Loucy (cell line): Measurements from ENCODE around the gene USP43.

Source experiments
- H2AFZ ChIP-seq: fragments of 200-600 bp; sonication (generic); 2 replicates; pipeline ENCODE4 v1.6.0; 2016; ENCODE audit warnings: antibody characterized with exemption, mild to moderate bottlenecking, low read length, moderate library complexity
- H3F3A ChIP-seq: fragments of 200-600 bp; 2 replicates; pipeline ENCODE4 v1.6.0; 2016; ENCODE audit warnings: antibody characterized with exemption, low read depth, mild to moderate bottlenecking
- H3K27me3 ChIP-seq: fragments of 200-600 bp; sonication (generic); 2 replicates; pipeline ENCODE4 v1.6.1; 2014; ENCODE audit warnings: low read length, mild to moderate bottlenecking; ENCODE audit not compliant: insufficient read depth, poor library complexity, severe bottlenecking
- H3K36me3 ChIP-seq: fragments of 200-600 bp; sonication (generic); 2 replicates; pipeline ENCODE4 v1.6.1; 2016; ENCODE audit warnings: low read length; ENCODE audit not compliant: insufficient read depth
- H3K4me1 ChIP-seq: fragments of 200-600 bp; sonication (generic); 2 replicates; pipeline ENCODE4 v1.5.1; 2014; ENCODE audit warnings: low read length, mild to moderate bottlenecking; ENCODE audit not compliant: insufficient read depth, poor library complexity, severe bottlenecking
- H3K4me2 ChIP-seq: fragments of 200-600 bp; sonication (generic); 2 replicates; pipeline ENCODE4 v1.6.0; 2014; ENCODE audit warnings: antibody characterized with exemption, low read length, low read depth, mild to moderate bottlenecking; ENCODE audit not compliant: poor library complexity, severe bottlenecking
- H3K4me3 ChIP-seq: fragments of 200-600 bp; sonication (generic); 2 replicates; pipeline ENCODE4 v1.5.1; 2014; ENCODE audit warnings: low read length, mild to moderate bottlenecking, mixed read lengths; ENCODE audit not compliant: poor library complexity, severe bottlenecking
- H3K79me2 ChIP-seq: fragments of 200-600 bp; sonication (generic); 2 replicates; pipeline ENCODE4 v1.6.1; 2014; ENCODE audit warnings: low read length; ENCODE audit not compliant: insufficient read depth
- H3K9ac ChIP-seq: fragments of 200-600 bp; sonication (generic); 2 replicates; pipeline ENCODE4 v1.6.0; 2014; ENCODE audit warnings: mild to moderate bottlenecking, low read depth, low read length, moderate library complexity; ENCODE audit not compliant: poor library complexity, severe bottlenecking
- H3K9me2 ChIP-seq: fragments of 200-600 bp; sonication (generic); replicated peaks from 2 replicates; pipeline ENCODE4 v1.6.1; 2016; ENCODE audit warnings: low read depth, low read length, mixed read lengths
- H3K9me3 ChIP-seq: fragments of 200-600 bp; sonication (generic); 2 replicates; pipeline ENCODE4 v1.6.1; 2014; ENCODE audit warnings: mild to moderate bottlenecking, antibody characterized with exemption, low read length, low read depth; ENCODE audit not compliant: insufficient read depth
- H4K20me1 ChIP-seq: fragments of 200-600 bp; sonication (generic); 2 replicates; pipeline ENCODE4 v1.6.0; 2014; ENCODE audit warnings: antibody characterized with exemption, low read length, mild to moderate bottlenecking; ENCODE audit not compliant: insufficient read depth, poor library complexity, severe bottlenecking
- EZH2phosphoT487 ChIP-seq: fragments of 200-600 bp; IDR thresholded peaks from 2 replicates; pipeline ENCODE4 v1.6.1; 2018; ENCODE audit warnings: antibody characterized with exemption, mild to moderate bottlenecking, moderate library complexity, borderline replicate concordance
- TF ChIP-seq, protein P1 (sequence below): fragments of 200-600 bp; sonication (generic); conservative IDR thresholded peaks from 2 replicates; pipeline ENCODE4 v1.5.1; 2014; ENCODE audit warnings: mild to moderate bottlenecking, antibody characterized with exemption, low read length

USP43 gene

DNA sequence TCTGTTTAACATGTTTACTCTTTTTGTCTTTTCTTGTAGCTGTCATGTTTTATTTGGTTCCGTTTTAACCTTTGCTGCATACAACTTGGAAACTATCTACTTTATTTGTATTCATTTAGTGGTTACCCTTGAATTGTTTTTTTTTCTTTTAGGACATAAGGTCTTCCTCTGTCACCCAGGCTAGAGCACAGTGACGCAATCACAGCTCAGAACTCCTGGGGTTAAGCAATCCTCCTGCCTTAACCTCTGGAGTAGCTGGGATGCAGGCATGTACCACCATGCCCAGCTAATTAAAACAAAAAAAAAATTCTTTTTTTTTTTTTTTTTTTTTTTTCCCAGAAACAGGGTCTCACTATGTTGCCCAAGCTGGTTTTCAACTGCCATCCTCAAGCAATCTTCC lies 29.8 kb upstream of the USP43 start:
- H3K9me2 ChIP-seq, result no peaks in the 10 kb centered on the region
- no peak overlapping the region for H3K4me3 ChIP-seq
- H4K20me1 ChIP-seq, result no peaks in the 10 kb centered on the region
- H3K4me1 ChIP-seq, result no peaks in the 10 kb centered on the region
- no peaks in the 10 kb centered on the region for H3K27me3 ChIP-seq
- no peaks in the 10 kb centered on the region for H3K79me2 ChIP-seq
- no peak overlapping the region for H2AFZ ChIP-seq
- H3K4me2 ChIP-seq, result no peak overlapping the region
- no peaks in the 10 kb centered on the region for H3K9me3 ChIP-seq
- H3K36me3 ChIP-seq, result no peaks in the 10 kb centered on the region
- no peak overlapping the region for H3K9ac ChIP-seq
- no peaks in the 10 kb centered on the region for H3F3A ChIP-seq
- TF ChIP-seq, protein P1, sequence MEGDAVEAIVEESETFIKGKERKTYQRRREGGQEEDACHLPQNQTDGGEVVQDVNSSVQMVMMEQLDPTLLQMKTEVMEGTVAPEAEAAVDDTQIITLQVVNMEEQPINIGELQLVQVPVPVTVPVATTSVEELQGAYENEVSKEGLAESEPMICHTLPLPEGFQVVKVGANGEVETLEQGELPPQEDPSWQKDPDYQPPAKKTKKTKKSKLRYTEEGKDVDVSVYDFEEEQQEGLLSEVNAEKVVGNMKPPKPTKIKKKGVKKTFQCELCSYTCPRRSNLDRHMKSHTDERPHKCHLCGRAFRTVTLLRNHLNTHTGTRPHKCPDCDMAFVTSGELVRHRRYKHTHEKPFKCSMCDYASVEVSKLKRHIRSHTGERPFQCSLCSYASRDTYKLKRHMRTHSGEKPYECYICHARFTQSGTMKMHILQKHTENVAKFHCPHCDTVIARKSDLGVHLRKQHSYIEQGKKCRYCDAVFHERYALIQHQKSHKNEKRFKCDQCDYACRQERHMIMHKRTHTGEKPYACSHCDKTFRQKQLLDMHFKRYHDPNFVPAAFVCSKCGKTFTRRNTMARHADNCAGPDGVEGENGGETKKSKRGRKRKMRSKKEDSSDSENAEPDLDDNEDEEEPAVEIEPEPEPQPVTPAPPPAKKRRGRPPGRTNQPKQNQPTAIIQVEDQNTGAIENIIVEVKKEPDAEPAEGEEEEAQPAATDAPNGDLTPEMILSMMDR, result no peak
- TF ChIP-seq EZH2phosphoT487, result no peak

DNA sequence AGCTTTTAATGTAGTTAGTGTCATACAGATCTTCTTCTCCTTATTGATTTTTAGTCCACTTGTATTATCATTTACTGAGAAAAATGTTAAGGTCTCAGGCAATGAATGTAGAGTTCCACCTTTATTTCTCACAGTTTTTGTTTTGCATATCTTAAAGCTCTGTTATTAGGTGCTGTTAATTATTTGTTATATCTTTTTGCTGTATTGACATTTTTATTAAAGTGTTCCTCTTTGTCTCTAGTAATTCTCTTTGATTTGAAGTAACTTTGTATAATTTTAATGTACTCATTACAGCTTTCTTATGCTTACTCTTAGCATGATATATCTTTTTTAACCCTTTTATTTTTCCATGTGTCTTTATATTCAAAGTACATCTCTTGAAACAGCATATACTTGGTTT lies 22.4 kb upstream of the USP43 start:
- H3K9ac ChIP-seq, result no peak overlapping the region
- H3K36me3 ChIP-seq, result no peaks in the 10 kb centered on the region
- no peaks in the 10 kb centered on the region for H3K79me2 ChIP-seq
- no peak overlapping the region for H3K4me2 ChIP-seq
- no peak overlapping the region for H2AFZ ChIP-seq
- peaks cover 15% of the 10 kb centered on the region; the same call in 1 of the 2 replicates for H3K9me3 ChIP-seq
- H3K4me3 ChIP-seq, result no peak overlapping the region
- no peak for TF ChIP-seq EZH2phosphoT487
- TF ChIP-seq, protein P1, result no peak
- H4K20me1 ChIP-seq, result no peaks in the 10 kb centered on the region
- H3K9me2 ChIP-seq, result no peaks in the 10 kb centered on the region
- H3F3A ChIP-seq, result no peaks in the 10 kb centered on the region
- H3K27me3 ChIP-seq, result no peaks in the 10 kb centered on the region
- no peaks in the 10 kb centered on the region for H3K4me1 ChIP-seq

DNA sequence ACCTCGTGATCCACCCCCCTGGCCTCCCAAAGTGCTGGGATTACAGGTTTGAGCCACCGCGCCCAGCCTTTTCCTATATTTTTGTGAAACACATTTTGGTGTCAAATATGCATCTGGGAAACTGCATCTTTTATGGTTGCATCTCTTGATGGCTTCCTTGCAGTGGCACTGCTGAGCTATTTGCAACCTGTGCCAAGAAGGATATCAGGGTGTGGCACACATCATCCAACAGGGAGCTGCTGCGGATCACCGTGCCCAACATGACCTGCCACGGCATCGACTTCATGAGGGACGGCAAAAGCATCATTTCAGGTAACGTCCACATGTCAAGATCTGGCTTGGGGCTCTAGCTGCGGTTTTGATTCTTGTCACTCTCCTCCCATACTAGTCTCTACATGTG lies 16.8 kb upstream of the USP43 start:
- H3K79me2 ChIP-seq, result no peaks in the 10 kb centered on the region
- no peak for TF ChIP-seq EZH2phosphoT487
- TF ChIP-seq, protein P1, result no peak
- H3K36me3 ChIP-seq, result no peaks in the 10 kb centered on the region
- H3K4me1 ChIP-seq, result no peaks in the 10 kb centered on the region
- H3K27me3 ChIP-seq, result no peaks in the 10 kb centered on the region
- H3F3A ChIP-seq, result no peaks in the 10 kb centered on the region
- H4K20me1 ChIP-seq, result no peaks in the 10 kb centered on the region
- H3K4me3 ChIP-seq, result no peak overlapping the region
- no peak overlapping the region for H3K4me2 ChIP-seq
- peaks cover 4% of the 10 kb centered on the region; the same call in 1 of the 2 replicates for H3K9me3 ChIP-seq
- H3K9me2 ChIP-seq, result no peaks in the 10 kb centered on the region
- H3K9ac ChIP-seq, result no peak overlapping the region
- H2AFZ ChIP-seq, result no peak overlapping the region
